ENCODE measurements around the gene ACVR1.

The ACVR1 gene

DNA sequence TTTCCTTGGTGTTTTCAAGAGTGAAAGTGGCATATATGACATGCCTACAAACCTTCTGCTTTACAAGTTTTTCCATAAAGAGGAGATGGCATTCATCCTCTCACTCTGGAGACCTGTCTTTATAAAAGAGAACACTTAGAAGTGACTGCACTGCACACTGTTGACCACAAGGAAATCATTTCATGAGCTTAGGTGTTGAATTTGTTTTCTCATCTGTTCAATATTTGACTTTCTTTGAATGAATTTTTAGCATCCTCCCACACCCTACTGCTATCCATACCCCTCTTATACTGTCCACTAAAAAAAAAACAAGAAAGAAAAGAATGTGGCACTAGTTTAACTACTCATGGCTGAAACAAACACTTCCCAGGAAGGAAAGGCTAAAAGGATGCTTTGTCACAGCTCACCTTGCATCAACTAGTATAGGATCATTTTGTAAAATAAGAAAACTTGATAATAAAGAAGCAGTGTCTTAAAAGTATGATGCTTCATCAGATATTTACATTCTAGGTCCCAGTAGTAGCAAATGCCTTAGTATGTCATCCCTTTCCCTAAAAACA lies 83.0 kb downstream of the ACVR1 start:
- DNase-seq (ENCODE audit: low read depth, low spot score) = no peak

DNA sequence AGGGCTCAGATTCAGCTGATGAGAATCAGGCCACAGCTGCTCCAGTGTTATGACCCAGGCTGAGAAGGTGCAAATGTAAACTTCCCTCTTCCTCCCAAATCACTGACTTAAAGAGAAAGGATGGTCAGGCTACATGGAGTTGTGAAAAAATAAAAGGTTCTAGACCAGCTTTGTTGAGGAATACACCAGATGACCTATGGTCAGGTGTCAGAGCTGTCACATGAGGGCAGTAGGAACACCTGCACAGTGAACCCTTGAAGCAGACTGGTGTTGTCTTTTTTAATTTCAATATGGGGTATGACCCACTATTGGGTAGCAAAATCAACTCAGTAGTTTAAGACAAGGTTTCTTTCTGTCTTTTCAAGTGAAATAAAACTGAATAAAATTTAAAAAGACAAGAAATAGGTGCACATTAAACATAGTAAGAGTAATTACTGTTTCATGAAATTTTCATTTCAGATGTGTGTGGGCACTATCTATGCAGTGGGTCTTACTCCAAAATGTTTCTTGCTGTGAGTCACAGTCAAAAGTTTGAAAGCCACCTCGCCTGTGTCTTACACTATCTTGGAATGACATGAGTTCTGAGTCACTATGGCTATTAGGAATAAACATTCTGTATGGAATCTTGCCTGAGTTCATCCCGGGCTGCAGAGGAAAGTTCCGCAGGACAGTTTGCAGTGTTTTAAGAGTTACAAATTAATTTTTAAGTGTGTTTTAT lies 83.6 kb downstream of the ACVR1 start:
- DNase-seq (ENCODE audit: low read depth, low spot score) = no peak

- no peak for DNase-seq (ENCODE audit: low read depth, low spot score)
These were observed 85.3 kb downstream of the ACVR1 start for GRCh38 chr2:157790780-157791179.

DNA sequence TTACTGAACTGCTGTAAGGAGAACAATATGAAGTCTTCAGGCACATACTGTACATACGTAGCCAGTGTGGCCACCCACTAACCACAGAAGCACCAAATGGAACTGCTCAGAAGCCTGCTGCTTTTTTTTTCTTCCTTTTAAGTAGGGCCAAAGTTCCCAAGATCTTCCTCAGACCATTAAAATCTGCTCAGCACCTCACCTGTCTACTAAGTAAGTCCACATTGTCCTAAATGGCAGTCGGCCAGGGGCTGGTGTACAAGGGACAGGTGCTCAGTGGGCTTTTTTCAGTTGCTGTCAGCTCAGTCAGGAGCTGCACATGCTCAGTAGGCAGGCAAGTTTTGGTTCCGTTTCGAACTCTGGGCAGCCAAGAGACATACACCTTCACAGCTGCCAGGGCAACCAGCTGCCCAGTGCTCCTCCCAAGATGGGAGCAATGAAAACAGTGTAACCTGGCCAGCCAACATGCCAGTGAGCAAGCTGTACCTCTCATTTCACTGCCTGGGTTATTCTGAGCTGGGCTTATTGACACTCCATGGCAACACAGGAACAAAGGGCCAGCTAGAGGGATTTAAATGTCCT lies 86.1 kb downstream of the ACVR1 start:
- no peak for DNase-seq (ENCODE audit: low read depth, low spot score)

DNA sequence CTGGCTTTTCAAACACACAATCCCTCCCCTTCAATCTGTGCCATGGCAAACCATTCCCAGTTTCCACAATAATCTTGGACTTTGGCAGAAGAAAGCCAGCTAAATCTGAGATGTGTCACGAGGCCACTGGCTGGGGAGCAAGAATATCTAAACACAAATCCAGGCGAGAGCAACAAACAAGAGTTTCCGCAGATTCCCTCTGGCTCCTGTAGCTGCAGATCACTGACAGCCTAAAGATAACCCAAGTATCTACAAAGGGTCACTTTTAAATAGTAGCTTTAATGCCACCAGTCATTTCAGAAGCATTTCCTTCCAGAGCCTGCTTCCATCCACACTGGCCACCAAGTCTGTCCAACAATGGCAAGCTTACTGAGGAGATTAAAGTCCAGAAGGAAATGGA lies 86.9 kb downstream of the ACVR1 start:
- no peak for DNase-seq (ENCODE audit: low read depth, low spot score)

DNA sequence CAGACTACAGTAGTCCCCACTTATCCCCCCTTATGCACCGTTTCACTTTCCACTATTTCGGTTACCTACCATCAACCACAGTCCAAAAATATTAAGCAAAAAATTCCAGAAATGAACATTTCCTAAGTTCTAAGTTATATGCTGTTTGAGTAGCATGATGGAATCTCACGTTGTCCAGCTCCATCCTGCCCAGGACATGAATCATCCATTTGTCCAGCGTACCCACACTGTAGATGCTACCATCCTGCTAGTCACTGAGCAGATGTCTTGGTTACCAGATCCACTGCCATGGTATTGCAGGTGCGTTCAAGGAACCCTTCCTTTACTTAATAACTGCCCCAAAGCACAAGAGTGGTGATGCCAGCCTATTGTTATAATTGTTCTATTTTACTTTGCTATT lies 87.9 kb downstream of the ACVR1 start:
- DNase-seq (ENCODE audit: low read depth, low spot score) = no peak

DNA sequence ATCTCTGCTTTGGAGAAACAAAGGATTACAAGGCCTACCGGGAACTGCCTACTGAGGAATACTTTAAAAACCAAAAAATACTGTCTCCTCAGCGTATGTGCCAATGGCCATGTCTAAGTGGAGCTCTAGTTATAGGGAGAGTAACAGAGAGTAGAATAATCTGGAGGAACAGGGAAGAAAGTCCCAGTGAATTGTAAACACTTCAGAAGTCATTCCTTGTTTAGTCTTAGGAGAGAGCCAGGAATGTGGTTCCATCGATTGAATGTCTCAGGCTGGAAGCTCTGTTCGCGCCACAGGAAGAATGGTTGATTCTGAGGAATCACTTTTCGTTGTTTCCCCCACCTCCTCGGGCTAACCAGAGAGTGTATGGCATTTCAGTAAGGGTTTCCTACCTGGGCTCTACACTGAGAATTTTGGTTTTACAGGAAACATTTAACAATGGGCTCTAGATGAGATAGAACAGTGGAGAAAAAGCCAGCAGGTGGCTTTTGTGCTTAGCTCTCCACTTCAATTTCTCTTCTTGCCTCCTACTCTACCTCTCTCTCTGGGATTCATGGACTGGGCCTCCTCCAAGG lies 88.7 kb downstream of the ACVR1 start:
- no peak for DNase-seq (ENCODE audit: low read depth, low spot score)

DNA sequence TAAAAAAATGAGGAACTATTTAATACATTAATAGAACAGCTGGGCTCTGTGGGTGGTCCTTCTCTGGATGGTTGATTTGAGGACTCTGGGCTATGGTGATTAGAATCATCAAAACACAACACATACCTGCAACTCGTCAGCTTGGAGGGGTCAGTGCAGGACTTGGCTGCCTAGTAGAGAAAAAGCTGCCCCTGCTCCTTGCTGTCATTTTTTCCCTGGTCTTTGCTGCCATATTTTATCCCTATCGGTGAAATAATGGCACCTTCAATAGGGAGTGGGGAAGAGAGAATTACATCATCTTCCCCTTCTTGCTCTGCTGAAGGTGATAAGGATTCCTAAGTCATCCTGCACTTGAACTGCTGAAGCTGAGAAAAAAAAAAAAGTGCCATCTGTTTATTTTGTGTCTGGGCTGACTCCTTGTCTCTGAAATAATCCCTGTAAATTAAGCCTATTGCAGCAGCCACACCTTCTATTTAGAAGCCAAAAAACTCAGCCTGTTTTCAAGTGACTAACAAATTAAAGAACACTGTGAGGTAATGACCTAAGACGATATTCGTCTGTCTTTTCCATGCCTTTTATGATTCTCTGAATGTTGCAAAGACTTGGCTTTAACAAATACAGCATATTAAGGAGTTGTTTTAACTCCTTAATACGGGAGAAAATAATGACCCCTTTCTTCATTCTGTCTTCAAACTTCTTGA lies 89.3 kb downstream of the ACVR1 start:
- DNase-seq (ENCODE audit: low read depth, low spot score) = no peak

DNA sequence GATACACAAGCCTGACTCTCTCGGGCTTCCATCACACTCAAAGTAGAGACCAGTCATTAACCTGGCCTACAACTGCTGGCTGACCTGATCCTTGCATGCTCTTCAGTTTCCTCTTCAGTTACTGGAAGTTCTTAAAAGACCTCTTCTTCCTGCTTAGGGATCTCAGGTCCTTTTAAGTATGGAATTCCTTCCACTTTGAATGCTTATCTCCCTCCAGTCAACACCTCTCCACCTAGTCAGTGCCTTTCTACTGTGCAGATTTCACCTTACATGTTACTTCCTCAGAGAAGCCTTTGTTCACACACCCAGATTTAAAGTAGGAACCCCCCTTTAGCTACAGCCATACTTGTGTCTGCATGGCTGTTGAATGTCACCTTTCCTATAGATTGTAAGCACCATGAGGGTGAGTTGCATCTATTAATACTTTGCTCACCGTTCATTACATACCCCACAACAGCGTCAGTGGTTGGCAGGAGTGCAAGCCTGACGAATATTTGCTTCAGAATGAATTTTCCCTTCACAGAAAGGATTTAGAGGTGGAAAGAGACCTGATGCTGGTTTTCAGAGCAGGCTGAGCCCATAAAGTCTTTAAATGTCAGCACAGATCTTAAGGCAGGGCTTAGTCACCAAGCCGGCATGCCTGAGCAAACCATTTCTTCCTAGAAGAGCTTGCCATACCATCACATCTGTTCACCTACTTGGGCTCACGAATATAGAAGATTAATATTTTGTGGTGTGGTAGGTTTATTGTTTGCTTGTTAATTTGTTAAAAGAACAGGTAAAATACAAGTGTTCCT lies 90.1 kb downstream of the ACVR1 start:
- no peak for DNase-seq (ENCODE audit: low read depth, low spot score)

DNA sequence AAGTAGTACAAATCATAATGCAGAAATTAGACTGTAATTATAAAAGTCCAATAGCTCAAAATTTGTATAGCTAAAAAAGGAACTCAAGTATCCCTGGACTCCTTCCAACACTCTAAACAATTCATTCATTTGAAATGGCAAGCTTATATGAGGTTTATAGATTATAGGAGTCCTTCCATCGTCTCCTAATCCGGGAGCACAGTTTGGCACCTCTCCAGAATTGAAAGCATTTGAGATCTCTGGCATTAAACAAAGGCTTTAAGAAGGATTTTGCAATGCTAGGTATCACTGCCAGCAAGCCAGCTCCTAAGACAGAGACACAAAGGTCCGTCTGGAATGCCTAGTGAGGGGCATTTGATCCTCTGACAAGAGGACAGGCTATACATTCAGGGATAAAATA lies 90.9 kb downstream of the ACVR1 start:
- DNase-seq (ENCODE audit: low read depth, low spot score) = no peak

DNA sequence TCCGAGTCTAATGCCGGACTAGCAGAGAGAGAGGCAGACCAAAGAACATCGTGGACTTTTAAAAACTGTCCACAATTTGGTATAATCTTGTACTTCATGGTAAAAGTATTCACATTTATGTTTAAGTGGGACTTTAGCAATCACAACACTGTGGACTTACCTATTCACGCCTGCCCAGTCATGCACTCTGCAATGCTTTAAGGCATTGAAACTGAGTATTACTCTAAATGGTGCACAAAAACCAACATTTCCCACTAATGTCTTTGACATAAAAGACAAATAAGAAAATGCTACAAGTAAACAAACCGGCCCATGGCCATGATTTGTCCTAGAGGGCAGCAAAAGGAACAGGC lies 91.3 kb downstream of the ACVR1 start:
- DNase-seq (ENCODE audit: low read depth, low spot score) = no peak

GRCh38 chr2:157784169-157784822 lies 91.8 kb downstream of the ACVR1 start:
- DNase-seq (ENCODE audit: low read depth, low spot score) = no peak

DNA sequence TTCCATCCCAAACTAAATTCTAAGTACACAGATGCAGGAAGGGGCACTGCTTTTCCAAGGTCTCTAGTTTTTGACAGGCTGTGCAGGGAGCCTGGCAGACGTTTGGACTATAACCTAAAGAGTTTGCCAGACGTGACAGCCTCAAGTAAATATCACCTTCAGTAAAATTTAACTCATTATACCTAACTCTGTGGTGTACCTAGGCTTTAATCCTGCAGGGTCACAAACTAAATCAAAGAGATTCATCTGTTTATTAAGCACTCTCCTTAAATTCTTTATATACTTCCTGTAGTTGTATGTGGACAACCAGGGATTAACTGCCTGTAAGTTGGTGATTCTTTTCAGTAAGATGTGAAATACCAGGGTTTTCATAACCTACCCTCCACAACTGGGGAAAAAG lies 92.9 kb downstream of the ACVR1 start:
- no peak for DNase-seq (ENCODE audit: low read depth, low spot score)

DNA sequence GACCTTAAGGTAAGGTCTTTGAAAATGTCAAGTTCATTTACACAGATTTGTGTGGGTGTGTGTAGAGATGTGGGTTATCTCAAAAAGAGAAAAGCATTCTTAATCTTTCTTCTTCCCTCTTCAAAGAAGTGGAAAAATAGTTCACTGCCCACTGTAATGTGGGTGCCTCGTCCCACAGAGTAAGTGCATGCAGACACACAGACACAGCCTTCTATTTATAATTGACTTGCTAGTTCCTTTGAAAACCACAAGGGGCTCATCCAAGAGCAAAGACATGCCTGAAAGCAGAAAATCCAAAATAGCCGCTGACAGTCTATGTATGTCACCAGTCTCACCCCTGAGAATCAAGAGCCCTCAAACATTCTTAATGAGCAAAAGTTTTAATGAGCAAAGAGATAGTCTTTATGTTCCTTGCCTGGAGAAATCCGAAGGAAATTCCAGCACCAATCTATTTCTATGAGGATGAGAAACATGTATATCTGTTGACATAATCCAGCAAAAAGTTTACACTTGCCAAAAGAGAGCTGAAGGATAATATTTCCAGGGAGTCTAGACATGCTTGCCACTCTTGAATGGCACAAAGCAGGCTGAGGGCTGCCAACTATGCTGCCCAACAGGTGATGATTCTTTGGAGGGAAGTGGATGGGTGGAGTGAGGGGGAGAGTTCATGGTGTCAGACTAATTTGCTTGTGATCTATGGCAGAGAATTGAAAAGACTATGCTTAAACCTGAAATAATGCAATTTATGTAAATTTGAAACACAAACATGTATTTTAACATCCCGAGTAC lies 93.9 kb downstream of the ACVR1 start:
- no peak for DNase-seq (ENCODE audit: low read depth, low spot score)

DNA sequence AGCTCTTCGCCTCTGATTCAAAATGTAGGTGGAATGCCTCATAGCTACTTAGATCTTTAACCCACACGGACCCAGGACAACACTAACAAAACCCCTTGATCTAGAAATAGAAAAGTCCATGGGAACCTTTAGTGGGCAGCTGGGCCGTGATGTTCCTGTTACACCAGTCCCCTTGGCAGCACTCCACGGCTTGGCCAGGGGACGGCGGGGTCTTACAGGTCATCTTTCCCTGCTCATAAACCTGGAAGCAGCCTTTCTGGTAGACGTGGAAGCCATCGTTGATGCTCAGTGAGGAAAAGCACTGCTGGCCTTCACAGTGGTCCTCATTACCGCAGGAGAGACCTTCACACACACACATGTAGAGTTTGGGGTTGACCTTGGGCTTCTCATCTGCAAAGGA lies 95.9 kb downstream of the ACVR1 start:
- no peak for DNase-seq (ENCODE audit: low read depth, low spot score)

- DNase-seq (ENCODE audit: low read depth, low spot score) = no peak
These were observed 96.3 kb downstream of the ACVR1 start for GRCh38 chr2:157779794-157780193.

DNA sequence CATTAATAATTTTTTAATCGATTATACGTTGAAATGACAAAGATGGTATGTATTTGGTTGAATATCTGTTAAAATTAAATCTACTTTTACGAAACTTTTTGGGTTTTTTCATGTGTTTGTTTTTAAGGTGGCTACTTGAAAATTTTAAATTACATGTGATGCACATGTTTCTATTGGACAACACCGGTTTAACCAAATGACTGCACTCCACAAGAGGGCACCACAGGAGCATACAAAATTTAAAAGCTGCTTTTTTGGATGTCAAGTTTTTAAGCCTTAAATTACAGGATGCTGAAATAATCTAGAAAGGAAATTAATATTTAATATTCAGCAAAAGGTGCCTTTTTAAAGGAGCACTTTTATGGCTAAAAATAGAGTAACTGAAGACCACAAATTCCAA lies 98.7 kb downstream of the ACVR1 start:
- DNase-seq (ENCODE audit: low read depth, low spot score) = peak; percentile 7

GRCh38 chr2:157771234-157771633 lies 104.9 kb downstream of the ACVR1 start:
- DNase-seq (ENCODE audit: low read depth, low spot score) = no peak

DNA sequence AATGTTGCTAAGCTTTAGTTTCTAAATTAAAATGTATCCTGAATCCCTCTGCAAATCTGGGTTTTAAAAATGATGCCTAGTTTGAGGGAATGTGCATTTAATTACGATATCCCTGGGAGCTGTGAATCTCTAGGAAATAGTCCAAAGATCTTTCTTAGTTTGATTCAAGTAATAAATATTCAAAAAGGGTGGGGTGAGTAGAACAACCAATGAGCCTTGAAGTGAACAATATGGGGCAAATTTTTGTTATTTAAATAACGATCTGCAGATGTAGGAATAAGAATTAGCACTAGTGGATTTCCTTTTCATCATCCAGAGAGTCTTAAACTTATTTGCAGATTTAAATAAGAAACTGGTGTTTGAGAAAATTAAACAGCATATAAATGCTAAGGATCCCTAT lies 106.3 kb downstream of the ACVR1 start:
- no peak for DNase-seq (ENCODE audit: low read depth, low spot score)

DNA sequence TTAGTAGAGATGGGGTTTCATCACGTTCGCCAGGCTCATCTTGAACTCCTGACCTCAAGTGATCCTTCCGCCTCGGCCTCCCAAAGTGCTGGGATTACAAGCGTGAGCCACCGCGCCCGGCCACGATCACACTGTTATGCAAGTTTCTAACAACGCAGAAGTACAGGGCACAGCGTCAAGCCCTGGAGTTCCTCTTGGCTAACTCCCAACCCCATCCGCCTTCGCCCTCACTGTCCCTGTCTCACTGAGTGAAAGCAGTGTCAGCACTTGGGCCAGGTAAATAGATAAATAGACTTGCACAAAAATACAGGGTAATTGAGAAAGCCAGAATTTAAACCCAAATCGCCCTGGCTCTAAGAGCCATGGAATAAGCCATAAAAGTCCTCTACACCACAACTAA lies 111.7 kb downstream of the ACVR1 start:
- DNase-seq (ENCODE audit: low read depth, low spot score) = no peak

All from activated CD4-positive, CD25-positive, alpha-beta regulatory T cell treated with anti-CD3 and anti-CD28 coated beads, Interleukin-2, amount 50 U/mL, for 16 hours (primary cell).